Endometrium (tissue), 2 donors: ENCODE results near the gene MYO7A.

ENCODE experiments used
- FAIRE-seq: peaks from 2 replicates; lab custom pipeline; 2012; peaks lifted over from hg19 to GRCh38; lab: Jason Lieb, UNC
- donor health status: control.
- donor health status: control.

The MYO7A gene

DNA sequence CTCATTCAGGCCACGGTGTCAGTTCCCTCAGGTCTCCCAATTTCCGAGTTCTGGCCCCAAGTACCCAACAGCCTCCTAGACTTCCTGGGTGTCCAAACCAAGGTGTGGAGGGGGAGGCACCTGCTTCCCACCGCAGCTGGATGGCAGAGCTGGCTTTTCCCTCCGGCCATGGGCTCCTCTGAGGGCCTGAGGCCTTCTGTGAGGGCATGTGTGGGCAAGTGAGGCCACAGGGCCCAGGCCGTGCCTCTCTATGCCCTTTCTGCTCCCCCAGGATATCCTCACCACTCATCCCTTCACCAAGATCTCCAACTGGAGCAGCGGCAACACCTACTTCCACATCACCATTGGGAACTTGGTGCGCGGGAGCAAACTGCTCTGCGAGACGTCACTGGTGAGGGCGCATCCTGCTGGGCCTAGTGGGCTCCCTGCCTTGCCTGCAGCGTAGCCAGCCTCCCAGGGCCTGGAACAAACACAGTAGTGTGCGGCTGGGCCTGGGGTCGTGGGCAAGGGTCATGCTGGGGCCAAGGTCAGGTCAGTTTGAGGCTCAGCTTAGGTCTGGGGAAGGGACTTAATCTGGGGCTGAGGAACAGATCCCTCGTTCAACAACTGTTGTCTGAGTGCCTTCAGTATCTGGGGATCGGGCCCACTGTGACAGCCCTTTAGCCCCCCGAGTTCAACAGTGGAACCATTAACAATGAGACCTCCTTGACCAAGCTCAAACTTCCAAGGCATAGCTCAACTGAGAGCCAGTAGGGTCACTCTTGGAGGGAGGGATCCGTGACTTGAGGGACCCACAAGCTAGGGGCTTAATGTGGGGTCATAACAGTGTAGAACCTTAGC, 85.8 kb downstream of the MYO7A start:
- FAIRE-seq, result no peak

DNA sequence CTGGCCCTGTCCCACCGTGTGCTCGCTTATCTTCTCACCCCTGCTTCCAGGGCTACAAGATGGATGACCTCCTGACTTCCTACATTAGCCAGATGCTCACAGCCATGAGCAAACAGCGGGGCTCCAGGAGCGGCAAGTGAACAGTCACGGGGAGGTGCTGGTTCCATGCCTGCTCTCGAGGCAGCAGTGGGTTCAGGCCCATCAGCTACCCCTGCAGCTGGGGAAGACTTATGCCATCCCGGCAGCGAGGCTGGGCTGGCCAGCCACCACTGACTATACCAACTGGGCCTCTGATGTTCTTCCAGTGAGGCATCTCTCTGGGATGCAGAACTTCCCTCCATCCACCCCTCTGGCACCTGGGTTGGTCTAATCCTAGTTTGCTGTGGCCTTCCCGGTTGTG, 86.5 kb downstream of the MYO7A start:
- FAIRE-seq, result no peak

DNA sequence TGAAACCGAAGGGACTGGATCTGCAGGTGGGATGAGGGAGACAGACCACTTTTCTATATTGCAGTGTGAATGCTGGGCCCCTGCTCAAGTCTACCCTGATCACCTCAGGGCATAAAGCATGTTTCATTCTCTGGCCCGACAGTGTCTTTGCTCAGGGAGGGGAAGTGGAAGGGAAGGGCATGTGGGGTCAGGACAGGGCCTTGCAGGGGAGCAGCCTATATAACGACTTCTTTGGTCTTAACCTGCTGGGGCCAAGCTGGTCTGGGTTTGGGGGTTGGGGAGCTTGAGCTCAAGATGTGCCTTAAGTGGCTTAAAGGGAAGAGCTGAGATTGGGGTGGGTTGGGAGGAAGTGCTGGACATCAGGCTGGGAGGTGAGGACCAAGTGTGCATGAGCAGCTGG, 87.1 kb downstream of the MYO7A start:
- no peak for FAIRE-seq

DNA sequence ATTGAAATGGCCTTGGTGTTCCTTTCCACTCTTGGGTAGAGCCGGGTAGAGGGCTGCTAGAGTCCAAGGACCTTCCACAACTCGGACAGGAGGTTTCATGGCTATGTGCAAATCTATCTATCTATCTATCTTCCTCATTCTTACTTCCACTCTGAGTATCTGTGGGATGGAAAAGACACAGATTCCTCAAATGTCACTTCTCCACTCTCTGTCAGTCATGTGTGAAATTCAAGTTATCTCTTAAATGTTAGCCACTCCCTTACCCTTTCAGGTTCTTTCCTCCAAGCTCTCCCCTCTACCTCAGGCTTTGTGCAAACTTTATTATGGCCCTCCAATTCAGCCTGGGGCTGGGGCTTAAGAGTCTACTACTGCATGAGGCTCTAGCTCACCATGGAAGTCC, 89.1 kb downstream of the MYO7A start:
- FAIRE-seq, result no peak

DNA sequence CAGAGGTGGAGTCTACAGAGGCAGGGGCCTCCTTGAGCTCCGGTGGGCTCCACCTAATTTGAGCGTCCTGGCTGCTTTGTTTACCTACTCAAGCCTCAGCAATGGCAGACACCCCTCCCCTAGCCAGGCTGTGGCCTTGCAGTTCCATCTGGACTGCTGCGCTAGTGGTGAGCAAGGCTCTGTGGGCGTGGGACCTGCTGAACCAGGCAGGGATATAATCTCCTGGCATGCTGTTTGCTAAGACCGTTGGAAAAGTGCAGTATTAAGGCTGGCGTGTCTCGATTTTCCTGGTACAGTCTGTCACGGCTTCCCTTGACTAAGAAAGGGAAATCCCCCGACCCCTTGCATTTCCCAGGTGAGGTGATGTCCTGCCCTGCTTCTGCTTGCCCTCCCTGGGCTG, 95.8 kb downstream of the MYO7A start:
- FAIRE-seq, result no peak

DNA sequence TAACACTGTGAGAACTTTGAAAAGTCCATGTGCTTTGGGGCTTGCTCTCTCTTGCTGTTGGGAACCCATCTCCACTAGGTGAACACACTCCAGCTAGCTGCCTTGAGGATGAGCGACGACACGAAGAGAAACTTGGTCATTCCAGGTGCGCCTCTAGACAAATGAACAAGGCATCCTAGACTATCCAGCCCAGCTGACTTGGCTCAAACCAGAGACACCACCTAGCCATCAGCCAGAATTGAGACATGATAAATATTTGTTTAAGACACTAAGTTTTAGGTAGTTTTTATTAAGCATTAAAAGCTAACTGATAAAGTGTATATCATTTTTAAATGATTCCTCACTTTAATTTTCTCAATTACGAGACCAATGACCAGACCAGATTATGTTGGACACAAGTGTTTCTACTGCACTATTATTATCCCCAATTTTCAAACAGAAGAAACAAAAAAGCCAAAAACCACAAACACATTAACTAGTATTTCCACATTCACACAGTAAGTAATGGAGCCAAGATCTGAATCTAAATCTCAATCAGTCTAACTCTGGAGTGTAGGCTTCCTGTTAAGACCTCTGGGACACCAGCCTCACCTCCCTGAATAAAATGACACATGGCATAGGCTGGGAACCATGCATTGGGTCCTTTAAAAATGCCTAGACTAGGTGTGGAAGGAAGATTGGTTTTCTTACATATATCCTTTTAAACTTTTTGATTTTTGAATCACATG, 103.0 kb downstream of the MYO7A start:
- no peak for FAIRE-seq

DNA sequence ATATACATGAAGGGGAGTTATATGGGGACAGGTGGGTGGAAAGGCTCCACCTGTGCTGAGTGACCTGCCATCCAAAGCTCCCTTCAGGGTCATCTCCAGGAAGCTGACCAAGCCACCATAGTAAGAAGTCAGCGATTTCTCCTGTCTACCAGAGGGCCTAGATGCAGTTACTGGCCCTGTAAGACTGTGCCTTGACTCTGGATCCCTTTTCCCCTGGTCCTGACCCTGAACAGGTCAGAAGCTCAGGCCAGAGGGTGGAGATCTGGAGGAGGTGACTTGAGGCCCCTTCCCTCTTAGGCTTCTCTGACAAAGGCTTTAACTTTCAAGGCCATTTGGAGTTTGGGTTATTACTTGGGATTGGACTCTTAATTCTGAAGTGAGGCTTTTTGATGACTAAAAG, 103.8 kb downstream of the MYO7A start:
- FAIRE-seq, result no peak

DNA sequence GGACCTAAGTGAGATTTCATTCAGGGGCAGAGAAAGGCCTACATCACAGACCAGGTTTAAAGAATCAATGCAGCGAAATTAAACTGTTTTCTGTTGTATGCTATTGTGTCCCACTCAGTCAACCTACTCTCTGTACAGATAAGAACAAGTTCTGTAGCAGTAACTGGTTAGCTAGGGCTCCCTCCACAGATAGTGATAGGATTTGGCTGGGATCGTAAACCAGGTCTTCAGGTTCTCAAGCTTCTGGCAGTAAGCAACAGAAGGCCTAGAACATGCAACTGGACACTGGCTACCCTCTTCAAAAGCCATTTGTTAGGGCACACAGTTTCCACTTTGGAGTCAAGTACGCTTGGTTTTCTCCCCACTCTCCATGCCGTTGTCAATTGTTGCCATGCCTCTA, 104.2 kb downstream of the MYO7A start:
- no peak for FAIRE-seq

DNA sequence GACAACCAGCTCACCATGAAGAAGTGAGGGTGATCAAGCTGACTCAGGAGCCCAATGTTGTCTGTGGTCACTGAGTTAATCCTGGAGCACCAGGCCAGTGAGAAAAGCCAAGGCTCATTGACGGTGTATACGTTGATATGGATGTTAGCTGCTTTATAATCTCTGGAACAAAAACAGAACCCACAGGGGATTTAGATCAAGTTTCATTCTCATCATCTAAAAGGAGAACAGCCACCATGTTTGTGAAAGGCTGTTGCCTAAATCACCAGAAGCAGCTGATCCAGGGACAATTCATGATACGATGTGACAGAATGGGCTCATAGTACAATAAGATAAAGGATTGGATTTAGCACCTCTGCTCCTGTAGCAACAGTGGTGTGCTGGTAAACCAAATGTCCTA, 105.0 kb downstream of the MYO7A start:
- FAIRE-seq, result no peak

DNA sequence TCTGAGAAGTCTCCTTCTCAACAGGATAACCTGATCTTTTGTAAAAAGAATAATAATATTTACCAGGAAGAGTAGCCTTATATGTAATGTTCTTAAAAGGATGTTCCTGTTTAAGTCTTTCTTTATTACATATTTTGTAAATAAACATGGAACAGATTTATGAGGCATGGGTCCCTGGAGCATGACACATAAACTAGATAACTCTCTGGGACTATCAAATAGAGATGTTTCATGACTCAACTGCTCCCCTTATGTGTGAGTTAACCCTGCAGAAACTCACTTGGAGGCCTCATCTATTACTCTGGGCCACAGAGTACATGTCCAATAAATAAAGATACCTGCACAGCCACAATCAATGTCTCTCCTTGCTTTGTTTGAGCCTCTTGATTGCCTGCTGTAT, 108.9 kb downstream of the MYO7A start:
- no peak for FAIRE-seq

DNA sequence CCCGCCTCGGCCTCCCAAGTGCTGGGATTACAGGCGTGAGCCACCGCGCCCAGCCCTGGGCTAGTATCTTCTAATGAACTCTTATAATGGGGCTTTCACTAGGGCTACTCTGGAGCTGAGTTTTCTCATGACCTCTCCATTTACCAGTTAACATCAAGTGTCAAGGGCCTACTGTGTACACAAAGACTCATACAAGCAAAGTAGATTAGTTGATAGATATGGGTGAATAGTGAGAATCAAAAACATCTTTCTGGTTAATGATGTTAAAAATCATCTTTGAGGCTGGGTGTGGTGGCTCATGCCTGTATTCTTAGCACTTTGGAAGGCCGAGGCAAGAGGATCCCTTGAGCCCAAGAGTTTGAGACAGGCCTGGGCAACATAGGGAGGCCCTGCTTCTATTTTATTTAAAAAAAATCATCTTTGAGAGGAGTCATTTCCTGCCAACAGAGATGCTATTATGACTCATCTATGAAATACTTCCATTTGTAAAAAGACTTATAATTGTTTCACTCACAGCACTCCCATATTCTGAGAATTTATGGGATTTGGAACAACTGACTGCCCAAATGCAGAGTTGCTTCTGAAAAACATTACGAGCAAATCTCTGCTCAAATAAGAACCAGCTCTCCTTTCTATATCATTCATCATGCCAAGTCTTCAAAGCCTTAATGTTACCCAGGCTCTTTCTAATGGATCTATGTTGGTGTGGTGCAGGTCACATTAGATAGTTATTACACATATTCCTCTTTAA, 116.4 kb downstream of the MYO7A start:
- FAIRE-seq, result peak; percentile 18

DNA sequence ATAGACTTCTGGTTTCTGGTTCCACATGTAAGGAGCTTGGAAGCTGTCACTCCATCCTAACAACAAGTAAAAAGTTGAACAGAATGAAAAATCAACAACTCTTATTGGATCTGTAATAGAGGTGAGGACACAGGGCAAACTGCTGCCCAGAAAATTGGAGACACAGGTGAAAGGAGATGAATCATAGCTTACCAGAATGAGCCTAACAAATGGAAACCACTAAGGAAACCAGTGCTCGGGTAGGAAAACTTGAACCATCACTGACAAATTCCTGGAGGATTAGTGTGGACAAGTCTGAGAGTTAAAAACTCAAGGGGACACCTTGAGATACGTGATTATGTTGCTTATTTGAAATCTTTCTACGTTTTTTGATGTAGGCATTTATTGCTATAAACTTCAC, 121.4 kb downstream of the MYO7A start:
- FAIRE-seq, result no peak

DNA sequence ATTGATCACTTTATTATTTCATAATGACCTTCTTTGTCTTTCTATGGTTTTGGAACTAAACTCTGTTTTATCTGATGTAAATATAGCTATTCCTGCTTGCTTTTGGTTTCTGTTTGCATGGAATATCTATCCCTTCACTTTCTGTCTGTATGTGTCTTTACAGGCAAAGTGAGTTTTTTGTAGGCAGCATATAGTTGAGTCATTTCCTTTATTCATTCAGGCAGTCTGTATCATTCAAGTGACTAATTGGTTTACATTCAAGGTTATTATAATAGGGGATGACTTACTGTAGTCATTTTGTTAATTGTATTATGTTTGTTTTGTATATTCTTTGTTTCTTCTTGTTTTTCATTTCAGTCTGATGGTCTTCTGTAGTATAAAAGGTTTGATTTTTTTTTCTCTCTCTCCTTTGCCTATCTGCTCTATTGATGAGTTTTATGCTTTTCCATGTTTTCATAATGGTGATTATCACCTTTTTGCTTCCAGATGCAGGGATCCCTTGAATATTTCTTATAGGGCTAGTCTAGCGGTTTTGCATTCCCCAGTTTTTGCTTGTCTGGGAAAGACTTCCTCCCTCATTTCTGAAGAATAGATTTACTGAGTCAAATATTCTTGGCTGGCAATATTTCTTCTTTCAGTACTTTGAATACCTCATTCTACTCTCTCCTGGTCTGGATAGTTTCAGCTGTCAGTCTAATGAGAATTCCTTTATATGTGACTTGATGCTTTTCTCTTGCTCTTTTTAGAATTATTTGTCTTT, 123.0 kb downstream of the MYO7A start:
- no peak for FAIRE-seq

DNA sequence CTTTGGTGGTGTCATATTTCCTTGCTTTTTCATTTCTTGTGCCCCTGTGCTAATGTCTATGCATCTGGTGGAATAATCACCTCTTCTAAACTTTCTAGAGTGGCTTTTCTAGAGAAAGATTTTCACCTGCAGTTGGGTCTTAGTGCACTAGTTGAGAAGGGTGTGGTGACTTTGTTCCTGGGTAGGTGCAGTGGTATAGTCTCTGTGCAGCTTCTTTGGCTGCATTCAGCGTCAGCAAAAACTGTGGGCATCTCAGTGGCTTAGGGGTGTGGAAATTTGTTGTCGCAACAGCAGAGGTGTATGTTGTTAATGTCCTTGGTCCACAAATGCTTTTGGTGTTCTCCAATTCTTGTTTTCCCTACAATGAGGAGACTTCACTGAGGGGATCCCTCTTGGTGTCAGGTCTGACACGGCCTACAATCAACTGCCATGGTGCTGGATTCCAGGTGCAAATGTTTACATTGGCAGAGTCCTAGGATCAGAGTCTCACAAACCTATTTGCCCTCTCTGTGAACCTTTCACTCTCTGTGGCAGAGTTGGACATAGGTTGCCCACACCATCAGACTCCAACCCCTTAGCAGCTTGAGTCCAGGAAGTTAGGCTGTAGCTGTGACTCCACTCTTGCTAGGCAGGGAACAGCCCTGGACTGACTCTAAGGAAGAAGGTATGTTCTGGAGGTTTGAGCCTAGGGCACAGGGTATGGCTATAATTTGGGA, 124.7 kb downstream of the MYO7A start:
- FAIRE-seq, result no peak

DNA sequence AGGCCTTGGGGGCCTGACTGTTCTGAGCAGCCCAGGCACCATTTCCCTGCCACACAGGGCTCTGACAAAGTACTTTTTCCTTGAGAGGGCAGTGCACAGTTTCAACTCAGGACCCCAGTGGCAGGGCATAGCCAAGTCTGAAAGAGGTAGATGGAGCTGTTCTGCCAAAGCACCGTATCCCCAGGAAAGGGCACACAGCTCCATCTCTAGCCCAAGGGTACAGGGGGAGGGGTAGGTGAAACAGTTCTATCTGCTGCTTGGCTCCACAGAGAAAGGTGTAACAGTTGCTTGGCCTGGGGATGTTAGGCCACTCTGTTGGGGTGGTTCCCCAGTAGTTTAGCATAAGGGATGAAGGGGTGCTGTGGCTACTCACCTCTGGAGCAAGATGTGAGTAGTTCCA, 125.6 kb downstream of the MYO7A start:
- no peak for FAIRE-seq

DNA sequence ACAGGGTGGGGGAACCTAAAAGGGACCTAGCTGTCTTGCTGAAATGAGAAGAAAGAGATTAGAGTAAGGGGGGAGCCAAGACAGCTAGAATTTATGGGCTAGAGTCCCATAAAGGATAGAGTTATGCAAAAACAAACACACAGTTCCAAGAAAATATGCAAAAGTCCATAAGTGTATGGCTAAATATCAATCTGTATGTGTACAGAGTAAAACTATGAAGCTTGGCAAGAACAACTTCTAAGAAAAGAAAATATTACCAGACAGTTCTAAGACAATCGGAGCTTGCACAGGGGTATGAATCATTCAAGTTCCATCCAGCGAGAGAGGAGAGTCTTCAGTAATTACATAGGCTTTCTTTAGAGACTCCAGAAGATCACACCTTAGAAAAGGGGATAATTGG, 131.6 kb downstream of the MYO7A start:
- FAIRE-seq, result no peak

DNA sequence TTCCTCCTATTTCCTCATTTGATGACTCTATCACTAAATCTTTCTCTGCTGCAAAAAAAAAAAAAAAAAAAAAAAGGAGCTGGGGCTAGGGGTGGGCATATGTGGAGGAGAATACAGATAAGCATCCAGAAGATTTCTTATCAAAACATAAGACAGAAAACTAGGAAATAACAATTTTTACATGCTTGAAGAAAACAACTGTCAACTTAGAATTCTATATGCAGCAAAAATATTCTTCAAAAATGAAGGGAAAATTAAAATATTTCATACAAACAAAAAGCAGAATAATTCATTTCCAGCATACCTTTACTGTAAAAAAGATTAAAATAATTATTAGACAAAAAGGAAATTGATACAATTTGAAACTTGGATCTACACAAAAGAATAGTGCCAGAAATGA, 134.8 kb downstream of the MYO7A start:
- no peak for FAIRE-seq
